HL-60 (cell line): ENCODE measurements around the gene PHF14.

ENCODE experiments used
- CTCF ChIP-seq: IDR thresholded peaks from one replicate; pipeline ENCODE4 v1.5.1; 2011; ENCODE audit warnings: low read length, control low read depth, inconsistent platforms; ENCODE audit not compliant: insufficient read depth
- POLR2AphosphoS5 ChIP-seq: IDR thresholded peaks from 2 replicates; pipeline ENCODE4 v1.6.1; 2012; ENCODE audit warnings: low read depth
- REST ChIP-seq: IDR thresholded peaks from 2 replicates; pipeline ENCODE4 v1.6.1; 2012; ENCODE audit warnings: low read depth; ENCODE audit not compliant: insufficient replicate concordance

- TF ChIP-seq REST (no peak), CTCF (no peak), POLR2AphosphoS5 (no peak)
Observed at GRCh38 chr7:11133436-11133959, 159.8 kb downstream of the PHF14 start.
